ENCODE results near the gene DHX57. TPM values are rescaled to one million over a fixed set of nuclear protein-coding genes. Genes with fewer than 3 reads are reported as not detected.

Gene DHX57
- total RNA-seq, 2 donors from 2014 or later, result 11.9 to 50.4 TPM

- no peak overlapping the region for H3K4me3 ChIP-seq
- no peak for DNase-seq (ENCODE audit: low spot score)
- H3K27me3 ChIP-seq (replicated peaks; ENCODE audit: insufficient read depth), result no peaks in the 10 kb centered on the region
- H3K9me3 ChIP-seq, result no peaks in the 10 kb centered on the region
- no peak for ATAC-seq (ENCODE audit: insufficient number of reproducible peaks, low FRiP score, low read depth)
- H3K36me3 ChIP-seq, result no peaks in the 10 kb centered on the region
- TF ChIP-seq CTCF (IDR thresholded peaks at IDR 0.05), result no peak
- H3K4me1 ChIP-seq (ENCODE audit: control insufficient read depth in 1 of 2, low read depth in 2 of 2), result peaks cover 0 to 9% of the 10 kb centered on the region in 2 donors
- H3K27ac ChIP-seq, result no peak overlapping the region
These were observed 100.4 kb downstream of the DHX57 start for GRCh38 chr2:38775097-38775920.

- no peaks in the 10 kb centered on the region for H3K36me3 ChIP-seq
- H3K4me3 ChIP-seq, result no peak overlapping the region
- H3K9me3 ChIP-seq, result no peaks in the 10 kb centered on the region
- DNase-seq (ENCODE audit: low spot score), result no peak
- H3K27me3 ChIP-seq (replicated peaks; ENCODE audit: insufficient read depth), result no peaks in the 10 kb centered on the region
- ATAC-seq (ENCODE audit: insufficient number of reproducible peaks, low FRiP score, low read depth), result no peak
- H3K4me1 ChIP-seq (ENCODE audit: control insufficient read depth in 1 of 2, low read depth in 2 of 2), result no peaks in the 10 kb centered on the region
- no peak for TF ChIP-seq CTCF (IDR thresholded peaks at IDR 0.05)
- H3K27ac ChIP-seq, result no peak overlapping the region
These were observed 104.1 kb downstream of the DHX57 start for GRCh38 chr2:38771632-38772031.

GRCh38 chr2:38765551-38765950 lies 110.2 kb downstream of the DHX57 start:
- Histone ChIP-seq H3K9me3 (no peaks in the 10 kb centered on the region), H3K36me3 (no peaks in the 10 kb centered on the region), H3K4me1 (ENCODE audit: control insufficient read depth in 1 of 2, low read depth in 2 of 2) (no peaks in the 10 kb centered on the region), H3K27ac (no peak overlapping the region), H3K4me3 (no peak overlapping the region), H3K27me3 (replicated peaks; ENCODE audit: insufficient read depth) (no peaks in the 10 kb centered on the region)
- DNase-seq (ENCODE audit: low spot score) (no peak), ATAC-seq (ENCODE audit: insufficient number of reproducible peaks, low FRiP score, low read depth) (no peak)
- no peak for TF ChIP-seq CTCF (IDR thresholded peaks at IDR 0.05)

GRCh38 chr2:38765149-38765548 lies 110.6 kb downstream of the DHX57 start:
- ATAC-seq (ENCODE audit: insufficient number of reproducible peaks, low FRiP score, low read depth), result no peak

GRCh38 chr2:38763728-38764127 lies 112.0 kb downstream of the DHX57 start:
- no peak for TF ChIP-seq CTCF (IDR thresholded peaks at IDR 0.05)
- Histone ChIP-seq H3K4me3 (no peak overlapping the region), H3K9me3 (no peaks in the 10 kb centered on the region), H3K36me3 (no peaks in the 10 kb centered on the region), H3K27me3 (replicated peaks; ENCODE audit: insufficient read depth) (no peaks in the 10 kb centered on the region), H3K27ac (no peak overlapping the region), H3K4me1 (ENCODE audit: control insufficient read depth in 1 of 2, low read depth in 2 of 2) (no peaks in the 10 kb centered on the region)
- no peak for ATAC-seq (ENCODE audit: insufficient number of reproducible peaks, low FRiP score, low read depth)
- DNase-seq (ENCODE audit: low spot score), result no peak

More at GRCh38 chr2:38765149-38765548, 110.6 kb downstream of the DHX57 start:
- Histone ChIP-seq H3K27me3 (replicated peaks; ENCODE audit: insufficient read depth) (no peaks in the 10 kb centered on the region), H3K9me3 (no peaks in the 10 kb centered on the region), H3K27ac (no peak overlapping the region), H3K4me3 (no peak overlapping the region), H3K4me1 (ENCODE audit: control insufficient read depth in 1 of 2, low read depth in 2 of 2) (no peaks in the 10 kb centered on the region), H3K36me3 (no peaks in the 10 kb centered on the region)
- DNase-seq (ENCODE audit: low spot score), result no peak
- TF ChIP-seq CTCF (IDR thresholded peaks at IDR 0.05), result no peak
